ENCODE measurements around the gene BRIX1. TPM values are rescaled to one million over a fixed set of nuclear protein-coding genes. Genes with fewer than 3 reads are reported as not detected.

BRIX1 gene
- total and polyA plus RNA-seq, 9 of the 15 experiments (the other 6 are each of a cell fraction or from before 2014, with no cell fraction given) = 115 to 193 (median 159) TPM

GRCh38 chr5:34959323-34959722 lies 43.8 kb downstream of the BRIX1 start (continued):
- TF ChIP-seq, protein P1, sequence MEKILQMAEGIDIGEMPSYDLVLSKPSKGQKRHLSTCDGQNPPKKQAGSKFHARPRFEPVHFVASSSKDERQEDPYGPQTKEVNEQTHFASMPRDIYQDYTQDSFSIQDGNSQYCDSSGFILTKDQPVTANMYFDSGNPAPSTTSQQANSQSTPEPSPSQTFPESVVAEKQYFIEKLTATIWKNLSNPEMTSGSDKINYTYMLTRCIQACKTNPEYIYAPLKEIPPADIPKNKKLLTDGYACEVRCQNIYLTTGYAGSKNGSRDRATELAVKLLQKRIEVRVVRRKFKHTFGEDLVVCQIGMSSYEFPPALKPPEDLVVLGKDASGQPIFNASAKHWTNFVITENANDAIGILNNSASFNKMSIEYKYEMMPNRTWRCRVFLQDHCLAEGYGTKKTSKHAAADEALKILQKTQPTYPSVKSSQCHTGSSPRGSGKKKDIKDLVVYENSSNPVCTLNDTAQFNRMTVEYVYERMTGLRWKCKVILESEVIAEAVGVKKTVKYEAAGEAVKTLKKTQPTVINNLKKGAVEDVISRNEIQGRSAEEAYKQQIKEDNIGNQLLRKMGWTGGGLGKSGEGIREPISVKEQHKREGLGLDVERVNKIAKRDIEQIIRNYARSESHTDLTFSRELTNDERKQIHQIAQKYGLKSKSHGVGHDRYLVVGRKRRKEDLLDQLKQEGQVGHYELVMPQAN (IDR thresholded peaks at IDR 0.05; ENCODE audit: borderline replicate concordance) = no peak
- TF ChIP-seq RBBP5 (IDR thresholded peaks at IDR 0.05; ENCODE audit: borderline replicate concordance, insufficient read depth, low read length, poor library complexity, severe bottlenecking) (no peak), HMG20B (CRISPR knock-in tag; IDR thresholded peaks at IDR 0.05) (no peak)

DNA sequence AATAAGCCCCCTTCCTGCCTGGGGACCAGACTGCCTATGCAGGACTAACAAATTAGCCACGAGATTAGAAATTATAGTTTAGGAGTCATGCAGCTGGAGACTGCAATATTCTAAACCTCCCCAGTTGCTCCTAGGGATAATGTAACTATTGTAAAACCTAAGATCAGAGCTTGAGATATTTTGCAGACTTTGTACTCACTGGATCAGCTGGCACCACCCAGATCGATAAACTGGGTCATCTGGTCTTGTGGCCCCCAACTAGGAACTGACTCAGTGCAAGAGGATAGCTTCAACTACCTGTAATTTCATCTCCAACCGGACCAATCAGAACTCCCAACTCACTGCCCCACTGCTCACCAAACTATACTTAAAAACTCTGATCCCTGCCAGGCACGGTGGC lies 52.0 kb downstream of the BRIX1 start:
- intact Hi-C loops (cut with micrococcal nuclease) = no loop called here
- Histone ChIP-seq H3K27me3 (ENCODE audit: control insufficient read depth in 2 of 2, insufficient read depth in 2 of 2, low read length in 2 of 2) (no peaks in the 10 kb centered on the region), H3K9me1 (ENCODE audit: control insufficient read depth, insufficient read depth, low read length) (no peaks in the 10 kb centered on the region), H2AFZ (ENCODE audit: low read depth, low read length) (no peak overlapping the region), H3K9me3 (replicated peaks; ENCODE audit: control insufficient read depth, insufficient read depth, low read depth, low read length) (no peaks in the 10 kb centered on the region), H3K9ac (ENCODE audit: insufficient read depth in 1 of 2, low read depth in 2 of 2, low read length in 2 of 2) (no peak overlapping the region), H3K4me1 (replicated peaks in 1 of 2; ENCODE audit: control insufficient read depth in 2 of 2, insufficient read depth in 2 of 2, low read length in 2 of 2) (no peaks in the 10 kb centered on the region), H4K20me1 (replicated peaks; ENCODE audit: control insufficient read depth, insufficient read depth, low read length) (no peaks in the 10 kb centered on the region), H3K4me3 (no peak overlapping the region), H3K79me2 (ENCODE audit: control insufficient read depth, insufficient read depth, low read length) (no peaks in the 10 kb centered on the region), H3K4me2 (ENCODE audit: insufficient read depth, low read length) (no peak overlapping the region), H3K36me3 (ENCODE audit: control insufficient read depth, insufficient read depth, low read length) (no peaks in the 10 kb centered on the region), H3K27ac (ENCODE audit: extremely low read depth, low read depth, low read length) (no peak overlapping the region)
- BruUV-seq (replicated peaks) = no TSS peak
- FAIRE-seq (no peak), DNase-seq (ENCODE audit: extremely low read depth in 1 of 4, low spot score in 3 of 4) (no peak), ATAC-seq (no peak)
- 57% methylated on average over 4 of the region's 4 CpGs for WGBS (ENCODE audit: insufficient coverage, low coverage, missing lambda C conversion rate)
- CTCF ChIA-PET (ENCODE audit: low intra/inter-chr PET ratio) = no interaction called here
- POLR2A ChIA-PET = interaction anchor here (1.0 kb wide), 1 partner anchor 10 kb away, joined by 3 read pairs; no protein-coding TSS in a partner anchor
- in situ Hi-C loops (cut with MboI) = no loop called here
- TF ChIP-seq ZNF23 (CRISPR knock-in tag; IDR thresholded peaks at IDR 0.05) (no peak), CBX3 (IDR thresholded peaks at IDR 0.05; ENCODE audit: borderline replicate concordance in 1 of 2, low read length in 2 of 2) (no peak), TRIM24 (IDR thresholded peaks at IDR 0.05) (no peak), NFE2 (IDR thresholded peaks at IDR 0.05; ENCODE audit: low read depth) (no peak), ZNF668 (CRISPR knock-in tag; IDR thresholded peaks at IDR 0.05) (no peak), ZNF184 (CRISPR knock-in tag; IDR thresholded peaks at IDR 0.05) (no peak), SMARCB1 (IDR thresholded peaks at IDR 0.05; ENCODE audit: insufficient read length, low read depth) (no peak), NELFE (IDR thresholded peaks at IDR 0.05; ENCODE audit: insufficient read depth, insufficient read length) (no peak), SNRNP70 (optimal IDR thresholded peaks at IDR 0.05; ENCODE audit: low read depth, low read length) (no peak), NFRKB (IDR thresholded peaks at IDR 0.05; ENCODE audit: low read depth) (no peak), PHF20 (IDR thresholded peaks at IDR 0.05; ENCODE audit: partially characterized antibody) (no peak), ZNF274 (IDR thresholded peaks at IDR 0.05; ENCODE audit: borderline replicate concordance, low read depth, low read length) (no peak)
- TF ChIP-seq, protein P2, sequence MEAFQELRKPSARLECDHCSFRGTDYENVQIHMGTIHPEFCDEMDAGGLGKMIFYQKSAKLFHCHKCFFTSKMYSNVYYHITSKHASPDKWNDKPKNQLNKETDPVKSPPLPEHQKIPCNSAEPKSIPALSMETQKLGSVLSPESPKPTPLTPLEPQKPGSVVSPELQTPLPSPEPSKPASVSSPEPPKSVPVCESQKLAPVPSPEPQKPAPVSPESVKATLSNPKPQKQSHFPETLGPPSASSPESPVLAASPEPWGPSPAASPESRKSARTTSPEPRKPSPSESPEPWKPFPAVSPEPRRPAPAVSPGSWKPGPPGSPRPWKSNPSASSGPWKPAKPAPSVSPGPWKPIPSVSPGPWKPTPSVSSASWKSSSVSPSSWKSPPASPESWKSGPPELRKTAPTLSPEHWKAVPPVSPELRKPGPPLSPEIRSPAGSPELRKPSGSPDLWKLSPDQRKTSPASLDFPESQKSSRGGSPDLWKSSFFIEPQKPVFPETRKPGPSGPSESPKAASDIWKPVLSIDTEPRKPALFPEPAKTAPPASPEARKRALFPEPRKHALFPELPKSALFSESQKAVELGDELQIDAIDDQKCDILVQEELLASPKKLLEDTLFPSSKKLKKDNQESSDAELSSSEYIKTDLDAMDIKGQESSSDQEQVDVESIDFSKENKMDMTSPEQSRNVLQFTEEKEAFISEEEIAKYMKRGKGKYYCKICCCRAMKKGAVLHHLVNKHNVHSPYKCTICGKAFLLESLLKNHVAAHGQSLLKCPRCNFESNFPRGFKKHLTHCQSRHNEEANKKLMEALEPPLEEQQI (IDR thresholded peaks at IDR 0.05) = no peak
- TF ChIP-seq, protein P3, sequence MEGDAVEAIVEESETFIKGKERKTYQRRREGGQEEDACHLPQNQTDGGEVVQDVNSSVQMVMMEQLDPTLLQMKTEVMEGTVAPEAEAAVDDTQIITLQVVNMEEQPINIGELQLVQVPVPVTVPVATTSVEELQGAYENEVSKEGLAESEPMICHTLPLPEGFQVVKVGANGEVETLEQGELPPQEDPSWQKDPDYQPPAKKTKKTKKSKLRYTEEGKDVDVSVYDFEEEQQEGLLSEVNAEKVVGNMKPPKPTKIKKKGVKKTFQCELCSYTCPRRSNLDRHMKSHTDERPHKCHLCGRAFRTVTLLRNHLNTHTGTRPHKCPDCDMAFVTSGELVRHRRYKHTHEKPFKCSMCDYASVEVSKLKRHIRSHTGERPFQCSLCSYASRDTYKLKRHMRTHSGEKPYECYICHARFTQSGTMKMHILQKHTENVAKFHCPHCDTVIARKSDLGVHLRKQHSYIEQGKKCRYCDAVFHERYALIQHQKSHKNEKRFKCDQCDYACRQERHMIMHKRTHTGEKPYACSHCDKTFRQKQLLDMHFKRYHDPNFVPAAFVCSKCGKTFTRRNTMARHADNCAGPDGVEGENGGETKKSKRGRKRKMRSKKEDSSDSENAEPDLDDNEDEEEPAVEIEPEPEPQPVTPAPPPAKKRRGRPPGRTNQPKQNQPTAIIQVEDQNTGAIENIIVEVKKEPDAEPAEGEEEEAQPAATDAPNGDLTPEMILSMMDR (IDR thresholded peaks at IDR 0.05 in 2 of 3, conservative IDR thresholded peaks at IDR 0.05 in 1 of 3; ENCODE audit: insufficient read depth in 2 of 3, low read depth in 1 of 3, low read length in 3 of 3) = no peak

Measured in K562 (cell line).